GM18858 (cell line): ENCODE results near the gene ANKRD17.
"Not testable (repeated sequence)": the region's sequence is repeated elsewhere in the genome, so short reads cannot be mapped to it uniquely, and the experiment has no call there.

Source experiments
- ATAC-seq: cut with Tn5 transposase; IDR thresholded peaks from one replicate; pipeline ENCODE4 v1.9.1; 2021; ENCODE audit not compliant: unreplicated experiment

ANKRD17 gene

DNA sequence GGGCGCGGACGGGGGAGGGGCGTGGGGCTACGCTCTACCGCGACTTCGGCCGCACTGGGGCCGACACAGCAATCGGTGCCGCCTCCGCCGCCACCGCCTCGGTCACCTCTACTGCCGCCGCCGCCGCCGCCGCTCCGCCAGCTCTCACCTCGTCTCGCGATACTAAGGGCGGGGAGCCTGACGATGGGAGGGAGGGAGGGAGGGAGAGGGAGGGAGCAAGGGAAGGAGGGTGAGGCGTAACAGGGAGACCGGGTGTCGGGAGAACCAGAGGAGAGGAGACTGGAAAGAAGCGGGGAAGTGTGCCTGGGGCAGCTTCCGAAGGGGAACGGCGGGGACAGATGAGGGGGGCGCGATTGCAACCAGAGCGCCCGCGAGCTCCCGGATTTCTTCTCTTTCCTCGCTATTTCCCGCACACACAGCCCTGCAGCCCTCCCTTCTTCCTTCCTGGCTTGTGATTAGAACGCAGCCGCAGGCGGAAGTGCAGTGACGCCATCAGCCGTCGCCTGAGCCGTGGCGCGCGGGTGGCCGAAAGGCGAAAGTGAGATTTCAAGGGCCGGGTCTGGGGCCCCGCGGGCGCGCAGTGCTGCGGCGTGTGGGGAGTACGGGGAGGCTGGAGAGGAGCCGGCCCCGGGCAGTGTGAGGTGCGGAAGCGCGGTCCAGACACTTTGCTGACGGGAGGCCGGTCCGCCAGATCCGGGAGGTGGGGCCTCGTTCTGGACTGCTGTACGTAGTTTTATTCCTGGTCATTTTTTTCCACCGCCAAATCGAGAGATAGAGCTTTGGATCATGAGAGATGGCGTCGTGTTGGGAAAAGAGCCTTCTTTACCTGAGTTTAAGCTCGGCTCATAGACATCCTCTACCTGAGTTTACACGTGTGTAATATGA lies at the start of gene ANKRD17:
TSS of gene ANKRD17 (minus strand) at position 113 of the 885 bp plus-strand sequence. CDS start 130 bp downstream, outside the sequence.
- ATAC-seq = peak; percentile 61

GRCh38 chr4:73308286-73308685 lies 49.7 kb upstream of the ANKRD17 start:
- ATAC-seq = no peak

DNA sequence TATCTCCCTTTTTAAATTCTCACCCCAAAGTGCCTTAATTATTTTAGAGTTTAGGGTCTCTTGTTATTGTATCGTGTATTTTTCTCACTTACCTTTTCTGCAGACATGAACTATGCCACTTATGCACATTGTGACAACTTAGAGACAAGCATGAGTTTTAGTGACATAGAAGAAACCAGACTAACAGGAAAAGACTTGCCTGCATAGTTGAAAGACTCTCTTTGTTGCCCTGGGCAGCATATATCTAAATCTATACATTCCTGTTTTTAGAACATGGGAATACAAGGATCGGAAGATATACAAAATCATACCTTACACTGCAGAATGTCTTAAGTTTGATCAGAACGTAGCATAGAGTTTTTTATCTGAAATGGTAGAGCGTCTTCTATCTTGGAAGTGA lies 45.1 kb upstream of the ANKRD17 start:
- ATAC-seq = no peak

GRCh38 chr4:73299548-73300280 lies 41.1 kb upstream of the ANKRD17 start:
- no peak for ATAC-seq

GRCh38 chr4:73292661-73293060 lies 34.1 kb upstream of the ANKRD17 start:
- ATAC-seq = not testable (repeated sequence)

GRCh38 chr4:73281982-73282381 lies 23.4 kb upstream of the ANKRD17 start:
- no peak for ATAC-seq

- no peak for ATAC-seq
These were observed 22.8 kb upstream of the ANKRD17 start for GRCh38 chr4:73281396-73281795.

GRCh38 chr4:73277201-73277600 lies 18.6 kb upstream of the ANKRD17 start:
- no peak for ATAC-seq

- ATAC-seq = no peak
These were observed 16.7 kb upstream of the ANKRD17 start for GRCh38 chr4:73275318-73275654.

DNA sequence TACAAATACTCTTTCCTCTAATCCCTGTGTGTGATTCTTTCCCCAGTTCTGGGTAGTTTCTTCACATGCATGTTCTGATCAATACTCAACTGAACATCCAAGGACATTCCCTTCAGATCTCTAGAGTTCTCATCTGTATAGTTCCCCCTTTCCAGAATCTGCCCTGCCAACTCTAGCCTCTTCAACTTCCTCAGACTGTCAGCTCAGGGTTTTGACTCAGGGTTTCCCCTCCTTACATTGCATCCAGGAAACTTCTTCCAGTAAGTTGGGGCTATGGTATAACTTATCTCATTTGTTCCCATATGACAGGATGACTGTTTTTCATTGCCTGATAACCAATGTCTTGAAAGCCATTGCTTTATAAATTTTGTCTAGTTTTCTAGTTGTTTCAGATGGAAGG lies 14.2 kb upstream of the ANKRD17 start:
- no peak for ATAC-seq

DNA sequence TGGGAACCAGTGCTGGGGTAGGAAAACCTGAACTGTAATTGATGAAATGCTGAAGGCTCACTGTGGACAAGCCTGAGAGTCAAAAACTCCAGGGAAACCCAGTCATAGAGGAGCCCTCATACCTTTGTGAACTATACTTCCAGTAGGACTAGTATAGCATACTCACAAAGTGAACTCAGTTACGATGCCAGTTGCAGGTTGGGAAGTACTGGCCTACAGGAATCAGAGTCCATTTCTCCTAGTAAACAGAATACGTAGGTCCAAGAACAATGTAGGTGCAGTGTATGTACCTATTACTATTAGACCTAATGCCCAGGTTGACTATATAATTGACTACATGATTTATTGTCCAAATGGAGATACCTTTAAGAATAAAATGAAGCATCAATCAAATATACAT lies 8.5 kb upstream of the ANKRD17 start:
- ATAC-seq = no peak

DNA sequence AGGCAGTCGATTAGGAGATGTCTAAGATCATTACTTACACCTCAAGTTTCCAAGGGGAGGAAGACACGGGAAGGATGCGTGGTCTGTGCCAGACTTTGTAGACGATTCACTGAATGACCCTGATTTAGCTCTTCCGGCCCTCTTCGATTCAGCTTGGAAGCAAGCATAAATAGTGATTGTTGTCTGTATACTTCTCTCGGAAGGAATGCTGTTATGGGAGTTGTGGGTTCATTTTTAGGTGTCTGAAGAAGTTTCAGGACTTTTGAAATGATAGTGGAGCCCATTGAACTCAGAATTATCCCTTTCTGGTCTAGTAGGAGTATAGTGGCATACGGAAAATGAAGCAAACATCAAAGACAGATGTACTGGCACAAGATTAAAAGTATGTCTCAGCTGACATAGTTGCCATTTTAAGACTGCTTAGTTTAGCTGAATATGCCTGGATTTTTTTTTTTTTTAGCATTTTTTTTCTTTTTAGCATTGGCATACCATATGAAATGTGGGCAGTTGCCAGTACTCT lies 1.0 kb upstream of the ANKRD17 start:
- ATAC-seq = peak; percentile 2

DNA sequence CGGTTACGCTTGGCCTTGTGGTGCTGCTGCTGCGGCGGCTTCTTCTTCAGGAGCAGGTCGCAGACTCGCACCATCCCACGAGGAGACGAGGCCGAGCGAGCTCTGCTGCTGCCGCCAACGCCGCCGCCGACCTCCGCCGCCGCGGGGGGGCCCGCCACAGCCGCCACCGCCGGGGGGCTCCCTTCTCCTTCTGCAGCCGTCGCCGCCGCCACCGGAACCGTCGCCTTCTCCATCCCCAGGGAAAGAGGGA lies 237 bp downstream of the ANKRD17 start:
- ATAC-seq = peak; percentile 15

DNA sequence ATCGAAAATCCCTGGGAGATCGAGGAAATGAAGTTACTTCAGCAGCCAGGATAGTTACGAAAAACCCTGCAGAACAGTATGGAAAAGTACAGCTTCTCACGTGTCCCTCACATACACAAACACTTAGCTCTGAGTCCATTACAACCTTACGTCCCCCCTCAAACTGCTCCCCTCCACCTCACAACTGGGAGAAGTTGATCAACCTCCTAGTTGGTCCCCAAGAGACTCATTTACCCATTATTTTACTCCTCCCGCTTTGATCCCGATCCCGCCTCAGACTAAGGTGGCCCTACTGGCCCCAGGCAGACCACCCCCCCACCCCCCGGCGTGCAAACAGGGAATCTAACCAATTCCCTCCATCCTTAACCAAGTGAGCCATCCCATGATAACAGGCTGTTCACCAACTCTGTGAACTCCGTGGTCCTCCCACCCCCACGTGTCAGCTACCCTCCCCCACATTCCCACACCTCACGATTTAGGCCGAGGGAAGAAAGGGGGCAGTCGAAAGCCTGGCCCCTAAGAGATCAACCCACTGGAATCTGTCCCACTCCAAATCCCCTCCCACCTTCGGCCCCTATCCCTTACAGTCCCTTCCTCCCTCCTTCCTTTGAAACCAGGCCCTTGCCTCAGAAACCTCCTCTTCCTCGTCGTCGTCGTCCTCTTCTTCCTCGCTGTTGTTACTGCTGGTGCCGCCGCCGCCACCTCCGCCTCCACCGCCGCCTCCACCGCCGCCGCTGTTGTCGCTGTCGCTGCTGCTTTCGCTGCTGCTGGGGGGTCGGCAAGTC lies 755 bp downstream of the ANKRD17 start:
- no peak for ATAC-seq

DNA sequence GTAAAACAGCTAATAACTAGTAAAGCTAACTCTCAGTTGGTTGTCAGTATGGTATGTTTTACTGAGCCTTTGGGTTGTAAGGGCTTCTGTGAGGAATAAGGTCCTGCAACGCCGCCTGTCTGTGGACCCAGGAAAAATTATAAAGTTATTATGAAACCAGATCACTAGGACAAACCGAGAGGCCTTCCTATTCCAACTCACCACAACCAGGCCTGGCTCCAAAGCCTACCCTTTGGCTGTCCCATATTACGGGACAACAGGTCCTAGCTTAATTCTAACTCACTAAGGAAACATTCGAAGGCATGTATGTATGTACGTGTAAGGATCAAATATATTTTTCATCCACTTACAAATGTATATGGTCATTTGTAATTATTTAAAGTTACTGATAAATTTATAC lies 1.4 kb downstream of the ANKRD17 start:
- ATAC-seq = peak; percentile 26

DNA sequence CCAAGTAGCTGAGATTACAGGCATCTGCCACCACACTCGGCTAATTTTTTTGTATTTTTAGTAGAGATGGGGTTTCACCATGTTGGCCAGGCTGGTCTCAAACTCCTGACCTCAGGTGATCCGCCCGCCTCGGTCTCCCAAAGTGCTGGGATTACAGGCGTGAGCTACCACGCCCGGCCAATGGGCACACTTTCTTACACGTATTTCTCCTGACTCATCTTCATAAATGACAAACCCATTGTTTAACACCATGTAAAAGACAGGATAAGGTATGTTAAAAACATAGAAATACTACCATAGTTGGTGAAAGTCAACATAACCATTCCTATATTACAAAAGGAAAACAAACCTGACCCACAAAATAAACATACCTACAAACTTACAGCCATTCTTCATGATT lies 2.8 kb downstream of the ANKRD17 start:
- not testable (repeated sequence) for ATAC-seq

- ATAC-seq = peak; percentile 58
These were observed 6.6 kb downstream of the ANKRD17 start for GRCh38 chr4:73252001-73252400.

GRCh38 chr4:73251384-73251783 lies 7.2 kb downstream of the ANKRD17 start:
- no peak for ATAC-seq

- no peak for ATAC-seq
These were observed 8.0 kb downstream of the ANKRD17 start for GRCh38 chr4:73250642-73251041.

DNA sequence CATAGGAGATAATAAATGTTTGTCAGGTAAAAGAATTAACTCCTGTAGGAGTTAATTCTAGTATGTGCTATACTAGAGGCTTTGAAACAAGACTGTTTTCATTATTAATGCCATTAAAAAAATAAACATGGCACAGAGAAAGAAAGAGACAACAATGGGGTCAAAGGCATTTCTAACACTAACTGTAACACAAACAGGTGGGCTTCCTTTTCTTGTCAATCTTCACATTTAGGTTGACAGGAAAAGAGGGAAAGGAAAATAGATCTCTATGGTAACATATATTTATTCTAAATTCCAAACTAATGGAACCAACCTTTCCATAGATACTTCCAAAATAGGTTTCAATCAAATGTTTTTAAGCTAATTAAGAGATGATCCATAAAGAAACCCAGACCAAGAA lies 9.8 kb downstream of the ANKRD17 start:
- no peak for ATAC-seq

DNA sequence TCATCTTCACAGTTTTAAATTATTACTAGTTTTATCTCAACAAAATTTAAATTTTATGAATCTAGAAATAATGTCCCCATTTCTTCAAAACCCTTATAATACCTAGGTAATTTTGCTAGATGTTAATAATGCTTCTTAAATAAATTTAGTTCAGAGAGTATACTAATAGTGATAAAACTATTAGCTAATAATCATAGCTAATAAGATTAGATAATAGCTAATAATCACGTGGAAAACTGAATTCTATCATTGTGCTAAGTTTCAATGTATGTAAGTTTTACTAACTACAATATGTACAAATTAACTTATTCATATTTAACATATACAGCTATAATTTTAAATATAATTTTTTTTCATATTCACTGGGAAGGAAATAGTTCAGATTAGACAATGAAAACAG lies 10.2 kb downstream of the ANKRD17 start:
- ATAC-seq = no peak

DNA sequence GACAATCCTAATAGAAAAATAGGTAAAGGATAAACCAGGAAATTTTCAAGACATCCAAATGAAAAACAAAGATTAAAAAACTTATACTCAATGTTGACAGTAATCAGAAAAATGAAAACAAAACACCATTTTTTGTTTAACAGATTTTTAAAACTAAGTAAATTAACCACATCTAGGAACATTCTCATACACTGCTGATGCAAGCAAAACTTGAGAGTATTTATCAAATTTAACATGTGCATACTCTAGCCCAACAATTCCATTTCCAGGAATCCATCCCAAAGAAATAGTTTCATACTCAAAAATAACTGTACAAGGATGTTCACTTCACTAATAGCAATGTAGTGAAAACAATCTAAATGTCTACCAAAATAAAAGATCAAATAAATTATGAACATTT lies 11.5 kb downstream of the ANKRD17 start:
- ATAC-seq = no peak
